GM12874 (cell line): ENCODE measurements around the gene ACOT9.

ENCODE experiments used
- TF ChIP-seq, protein P1 (sequence below): IDR thresholded peaks from 2 replicates; pipeline ENCODE4 v1.5.1; 2011; ENCODE audit warnings: low read depth, mild to moderate bottlenecking, control low read depth, low read length, moderate library complexity; ENCODE audit not compliant: insufficient read depth

The ACOT9 gene

DNA sequence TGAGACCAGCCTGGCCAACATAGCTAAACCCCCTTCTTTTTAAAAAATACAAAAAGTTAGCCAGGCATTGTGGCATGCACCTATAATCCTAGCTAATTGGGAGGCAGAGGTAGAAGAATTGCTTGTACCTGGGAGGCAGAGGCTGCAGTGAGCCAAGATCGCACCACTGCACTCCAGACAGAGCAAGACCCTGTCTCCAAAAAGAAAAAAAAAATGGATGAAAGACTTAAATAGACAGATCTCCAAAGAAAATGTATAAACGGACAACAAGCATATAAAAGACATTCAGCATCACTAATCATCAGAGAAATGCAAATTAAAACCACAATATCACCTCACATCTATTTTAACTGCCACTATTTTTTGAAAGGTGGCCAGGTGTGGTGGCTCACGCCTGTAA is 33.3 kb upstream of the ACOT9 start:
- TF ChIP-seq, protein P1, sequence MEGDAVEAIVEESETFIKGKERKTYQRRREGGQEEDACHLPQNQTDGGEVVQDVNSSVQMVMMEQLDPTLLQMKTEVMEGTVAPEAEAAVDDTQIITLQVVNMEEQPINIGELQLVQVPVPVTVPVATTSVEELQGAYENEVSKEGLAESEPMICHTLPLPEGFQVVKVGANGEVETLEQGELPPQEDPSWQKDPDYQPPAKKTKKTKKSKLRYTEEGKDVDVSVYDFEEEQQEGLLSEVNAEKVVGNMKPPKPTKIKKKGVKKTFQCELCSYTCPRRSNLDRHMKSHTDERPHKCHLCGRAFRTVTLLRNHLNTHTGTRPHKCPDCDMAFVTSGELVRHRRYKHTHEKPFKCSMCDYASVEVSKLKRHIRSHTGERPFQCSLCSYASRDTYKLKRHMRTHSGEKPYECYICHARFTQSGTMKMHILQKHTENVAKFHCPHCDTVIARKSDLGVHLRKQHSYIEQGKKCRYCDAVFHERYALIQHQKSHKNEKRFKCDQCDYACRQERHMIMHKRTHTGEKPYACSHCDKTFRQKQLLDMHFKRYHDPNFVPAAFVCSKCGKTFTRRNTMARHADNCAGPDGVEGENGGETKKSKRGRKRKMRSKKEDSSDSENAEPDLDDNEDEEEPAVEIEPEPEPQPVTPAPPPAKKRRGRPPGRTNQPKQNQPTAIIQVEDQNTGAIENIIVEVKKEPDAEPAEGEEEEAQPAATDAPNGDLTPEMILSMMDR = no peak

DNA sequence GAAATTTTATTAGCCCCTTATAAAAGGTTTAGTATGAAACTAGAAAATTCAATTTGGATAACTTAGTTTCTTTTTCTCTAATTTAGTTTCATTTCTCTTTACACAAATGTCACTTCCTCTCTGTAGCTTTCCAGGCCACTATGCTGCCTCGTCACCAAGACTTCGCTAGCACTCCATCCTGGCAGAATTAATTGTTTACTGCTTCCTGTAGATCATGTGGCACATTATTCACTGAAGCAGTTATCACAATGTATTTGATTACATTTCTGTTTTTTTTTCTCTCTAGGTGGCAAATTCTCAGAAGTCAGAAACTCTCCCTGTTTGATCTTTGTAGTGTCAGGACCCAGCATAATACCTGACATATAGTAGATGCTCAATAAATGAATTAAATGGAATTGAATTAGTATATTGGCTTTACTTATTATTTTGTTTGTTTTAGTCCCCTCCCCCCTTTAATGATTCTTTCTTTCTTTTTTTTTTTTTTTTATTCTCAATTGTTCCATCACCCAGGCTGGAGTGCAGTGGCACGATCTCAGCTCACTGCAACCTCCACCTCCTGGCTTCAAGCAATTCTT is 30.6 kb upstream of the ACOT9 start:
- TF ChIP-seq, protein P1 = no peak

DNA sequence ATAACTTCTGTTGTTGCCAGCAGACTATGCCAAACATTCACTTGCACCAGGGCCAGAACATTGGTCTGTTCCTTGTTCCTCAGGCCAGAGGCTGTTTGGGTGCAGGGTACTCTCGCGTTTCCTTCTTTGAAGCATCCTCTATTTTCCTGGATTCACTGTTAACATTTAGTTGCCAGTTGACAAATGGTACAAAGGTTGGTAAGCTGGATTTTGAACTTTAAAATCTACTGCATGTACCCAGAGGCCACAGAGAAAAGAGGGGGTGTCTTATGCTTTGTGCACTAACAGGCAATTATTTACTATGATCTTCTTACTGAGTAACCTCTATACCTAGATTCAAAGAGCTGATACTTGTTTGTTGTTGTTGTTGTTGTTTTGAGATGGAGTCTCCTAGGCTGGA is 27.1 kb upstream of the ACOT9 start:
- TF ChIP-seq, protein P1 = no peak

DNA sequence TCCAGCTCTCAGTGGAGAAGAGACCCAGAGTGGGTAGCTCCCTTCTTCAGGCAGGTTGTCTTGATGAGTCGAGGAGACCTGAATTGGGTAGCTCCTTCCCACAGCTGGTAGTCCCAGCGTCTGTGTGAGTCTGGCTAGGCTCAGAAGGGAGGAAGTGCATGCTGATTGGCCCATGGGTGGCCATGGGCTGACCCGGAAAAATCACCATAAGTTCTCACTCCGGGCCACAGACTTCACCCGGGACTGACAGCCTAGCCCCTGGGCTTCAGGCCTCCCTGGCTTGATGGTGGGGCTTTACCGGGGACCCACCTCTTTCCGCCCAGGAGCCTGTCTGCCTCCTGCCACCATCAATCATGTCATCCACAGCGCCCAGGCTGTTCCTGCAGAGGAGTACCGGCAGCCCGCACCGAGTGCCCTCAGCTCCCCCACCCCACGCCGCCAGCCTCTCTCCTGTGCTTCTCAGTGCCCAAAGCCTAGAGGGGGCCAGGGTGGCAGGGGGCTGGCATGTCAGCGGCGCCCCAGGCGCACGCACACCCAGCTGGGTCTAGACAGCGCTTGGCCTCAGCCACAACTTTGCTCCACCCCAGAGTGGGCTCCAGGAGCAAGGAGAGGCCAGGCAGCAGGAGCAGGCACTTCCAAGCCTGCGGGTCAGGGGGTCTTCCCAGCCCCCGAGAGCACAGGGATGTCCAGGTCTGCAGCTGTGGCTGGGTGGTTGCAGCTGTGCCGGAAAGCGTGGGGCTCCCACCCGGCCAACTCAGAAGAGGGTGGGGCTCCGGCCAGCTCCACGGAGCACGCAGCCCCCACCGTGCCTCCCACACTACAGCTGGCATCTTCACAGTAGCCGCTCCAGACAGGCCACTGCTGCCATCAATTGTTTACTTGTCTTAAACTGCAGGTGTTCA is 23.8 kb upstream of the ACOT9 start:
- TF ChIP-seq, protein P1 = no peak

DNA sequence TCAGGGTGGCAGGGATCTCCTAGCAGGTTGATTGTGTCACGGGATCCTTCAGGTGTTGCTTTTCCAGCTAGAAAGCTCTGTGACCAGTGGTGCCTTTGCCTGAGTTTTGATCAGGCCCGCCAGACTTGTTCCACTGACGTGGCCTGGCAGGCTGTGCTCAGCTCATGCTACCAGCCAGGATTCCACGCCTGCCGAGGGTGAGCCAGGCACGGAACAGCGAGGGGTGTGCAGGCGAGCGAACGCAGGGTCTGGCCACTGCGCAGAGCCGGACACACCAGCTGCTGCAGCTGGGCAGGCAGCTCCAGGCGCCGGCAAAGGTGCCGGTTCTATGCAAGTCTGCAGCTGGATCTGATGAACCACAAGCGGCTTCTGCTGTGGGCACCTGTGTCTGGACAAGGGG is 22.8 kb upstream of the ACOT9 start:
- TF ChIP-seq, protein P1 = no peak

DNA sequence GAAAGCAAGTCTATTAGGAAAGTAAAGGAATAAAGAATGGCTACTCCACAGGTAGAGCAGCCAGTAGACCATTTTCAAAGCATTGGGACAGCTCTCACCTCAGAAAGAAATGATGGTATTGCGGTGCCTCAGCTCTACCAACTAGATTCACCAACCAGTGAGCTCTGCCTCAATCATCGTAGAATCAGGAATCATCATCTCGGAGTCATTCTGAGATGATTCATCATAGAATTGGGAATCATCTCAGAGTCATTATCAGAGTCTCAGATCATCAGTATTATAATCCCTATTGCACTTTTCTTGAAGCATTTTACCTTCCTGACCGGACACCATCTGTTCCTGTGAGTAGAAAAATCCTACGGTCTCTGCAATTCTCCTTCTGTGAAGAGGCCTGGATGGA is 22.4 kb upstream of the ACOT9 start:
- TF ChIP-seq, protein P1 = no peak

DNA sequence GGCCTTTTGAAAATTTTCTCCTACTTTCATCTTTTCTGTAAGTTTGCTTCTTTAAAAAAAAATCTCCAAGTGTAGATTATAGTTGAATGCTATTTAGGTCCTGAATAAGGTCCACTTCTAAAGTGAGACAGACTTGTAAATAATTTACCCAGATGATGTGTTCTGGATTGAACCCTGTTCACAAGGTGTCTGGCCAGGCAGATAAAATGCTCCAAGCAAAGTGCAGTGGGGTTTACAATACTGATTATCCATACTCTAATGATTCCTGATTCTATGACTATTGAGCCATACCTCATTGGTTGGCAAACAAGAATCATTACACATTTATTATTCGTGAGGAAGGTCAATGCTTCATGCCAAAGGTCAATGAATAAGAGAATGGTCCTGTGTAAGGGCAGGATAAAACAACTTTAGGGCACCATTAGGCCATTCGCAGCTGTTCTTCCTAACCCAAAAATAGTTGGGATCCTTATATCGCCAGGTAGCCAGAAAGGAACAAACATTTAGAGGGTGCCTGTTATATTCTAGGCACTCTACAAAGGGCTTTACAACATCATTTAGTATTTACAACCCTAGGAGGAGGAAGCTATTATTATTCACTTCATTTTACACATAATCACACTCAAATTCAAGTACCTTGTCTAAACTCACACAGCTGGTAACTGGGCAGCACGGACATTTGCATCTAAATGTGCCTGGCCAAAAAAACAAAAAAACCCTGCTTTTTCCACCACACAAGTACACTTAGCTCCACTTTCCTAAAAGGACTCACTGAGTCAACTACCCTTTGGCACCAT is 21.3 kb upstream of the ACOT9 start:
- TF ChIP-seq, protein P1 = no peak
